HG03439 (cell line): ENCODE measurements around the gene AKIRIN1.
"Not testable (repeated sequence)": the region's sequence is repeated elsewhere in the genome, so short reads cannot be mapped to it uniquely, and the experiment has no call there.

Experiments
- ATAC-seq: cut with Tn5 transposase; IDR thresholded peaks from one replicate; pipeline ENCODE4 v1.9.1; 2021; ENCODE audit warnings: mild to moderate bottlenecking, moderate library complexity; ENCODE audit not compliant: unreplicated experiment

Gene AKIRIN1

DNA sequence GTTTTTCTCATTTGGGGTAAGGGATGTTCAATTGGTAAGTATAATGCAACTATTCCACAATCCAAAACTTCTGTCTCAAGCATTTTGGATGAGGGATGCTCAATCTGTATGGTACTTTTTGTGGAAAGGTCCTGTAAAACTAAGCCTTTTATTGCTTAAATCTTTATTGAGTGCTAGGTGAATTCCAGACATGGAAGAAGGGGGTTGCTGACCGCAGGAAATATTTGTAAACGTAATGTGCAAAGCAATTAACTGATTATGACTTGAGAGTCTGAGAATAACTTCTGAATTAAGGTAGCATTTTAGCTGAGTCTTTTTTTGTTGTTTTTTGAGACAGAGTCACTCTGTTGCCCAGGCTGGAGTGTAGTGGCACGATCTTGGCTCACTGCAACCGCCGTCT is 3.1 kb downstream of the AKIRIN1 start:
- no peak for ATAC-seq

DNA sequence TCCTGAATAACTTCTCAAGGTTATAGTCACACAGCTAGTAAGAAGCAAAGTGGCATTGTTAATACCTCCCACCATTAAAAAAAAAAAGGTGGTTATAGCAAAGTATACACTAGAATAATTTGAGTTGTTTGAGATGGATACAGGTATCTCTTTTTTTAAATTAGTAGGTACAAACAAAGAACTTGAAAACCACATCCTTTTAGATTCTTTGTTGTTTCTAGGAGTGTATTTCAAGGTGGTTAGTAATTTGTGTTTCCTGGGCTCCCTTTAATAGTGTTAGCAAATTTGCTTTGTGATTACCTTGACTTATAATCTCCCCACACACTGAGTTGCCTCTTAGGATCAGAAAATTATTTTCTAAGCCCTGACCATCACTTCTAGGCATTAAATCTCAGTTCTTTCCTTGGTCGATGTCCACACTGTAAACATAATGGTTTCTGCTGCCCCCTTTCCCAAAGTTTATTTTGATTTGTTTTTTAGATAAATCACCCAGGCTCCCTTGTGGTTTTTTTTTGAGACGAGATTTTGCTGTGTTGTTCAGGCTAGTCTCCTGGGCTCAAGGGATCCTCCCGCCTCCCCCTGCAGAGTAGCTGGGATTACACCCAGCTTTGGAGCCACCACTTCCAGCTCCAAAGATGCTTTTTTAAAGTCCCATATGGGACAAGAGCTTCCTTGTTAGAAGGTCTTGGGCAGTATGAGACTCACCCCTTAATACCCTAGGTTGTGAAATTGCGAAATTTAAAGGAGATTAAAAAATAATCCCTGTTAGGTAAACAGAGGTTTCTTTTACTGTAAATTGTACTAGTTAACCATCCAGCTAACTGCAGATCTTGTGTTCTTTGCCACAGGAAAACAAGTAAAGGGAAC is 6.2 kb downstream of the AKIRIN1 start:
- no peak for ATAC-seq

DNA sequence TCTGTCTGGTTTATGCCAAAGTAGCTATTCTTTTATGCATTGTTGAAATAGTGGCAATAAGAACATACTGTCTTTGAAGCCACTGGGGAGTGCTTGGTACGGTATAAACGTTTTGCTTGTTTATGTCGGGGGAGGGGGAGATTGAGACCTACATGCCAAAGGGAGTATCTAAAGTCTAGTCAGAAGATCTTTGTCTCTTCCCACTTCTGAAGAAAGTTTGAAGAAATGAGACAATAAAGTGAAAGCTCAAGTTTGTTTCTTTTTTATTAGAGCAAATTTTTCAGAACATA is 6.8 kb downstream of the AKIRIN1 start:
- no peak for ATAC-seq

DNA sequence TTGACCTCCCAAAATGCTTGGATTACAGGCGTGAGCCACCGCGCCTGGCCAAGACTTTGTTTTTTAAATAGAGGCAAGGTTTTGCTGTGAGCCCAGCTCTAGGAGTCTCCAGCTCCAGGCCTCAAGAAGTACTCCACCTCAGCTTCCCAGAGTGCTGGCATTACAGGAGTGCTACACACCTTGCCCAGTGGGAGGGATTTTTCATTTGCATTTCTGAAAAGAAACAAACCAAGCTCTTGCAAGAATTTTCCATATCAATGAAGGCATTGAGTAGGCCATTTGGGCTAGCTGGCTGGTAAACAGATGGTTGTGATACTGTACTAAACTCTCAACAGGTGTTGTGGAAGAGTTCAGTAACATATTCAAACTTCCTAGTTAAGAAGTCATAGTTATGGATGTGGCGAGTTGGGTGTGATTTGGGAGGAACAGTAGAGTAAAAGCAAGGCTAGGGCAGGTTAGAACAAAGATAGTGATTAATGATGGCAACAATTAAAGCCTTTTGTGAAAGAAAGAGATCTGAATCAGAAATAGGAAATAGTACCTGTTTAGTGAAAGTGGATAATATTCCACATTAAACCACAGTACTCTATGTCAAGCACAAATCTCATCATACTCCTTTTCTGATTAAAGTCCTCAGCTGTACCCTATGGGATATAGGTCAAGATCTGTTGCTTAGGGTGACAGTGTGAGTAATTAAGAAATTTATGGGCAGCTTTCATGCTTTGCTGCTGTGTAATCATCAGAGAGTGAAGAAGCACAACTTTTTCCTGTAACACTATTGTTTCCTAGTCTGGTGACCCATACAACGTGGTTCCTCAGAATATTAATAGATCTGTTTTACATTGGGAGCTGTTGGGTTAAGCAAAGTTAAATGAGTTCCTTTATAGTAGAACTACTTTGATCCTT is 10.7 kb downstream of the AKIRIN1 start:
- ATAC-seq = no peak

DNA sequence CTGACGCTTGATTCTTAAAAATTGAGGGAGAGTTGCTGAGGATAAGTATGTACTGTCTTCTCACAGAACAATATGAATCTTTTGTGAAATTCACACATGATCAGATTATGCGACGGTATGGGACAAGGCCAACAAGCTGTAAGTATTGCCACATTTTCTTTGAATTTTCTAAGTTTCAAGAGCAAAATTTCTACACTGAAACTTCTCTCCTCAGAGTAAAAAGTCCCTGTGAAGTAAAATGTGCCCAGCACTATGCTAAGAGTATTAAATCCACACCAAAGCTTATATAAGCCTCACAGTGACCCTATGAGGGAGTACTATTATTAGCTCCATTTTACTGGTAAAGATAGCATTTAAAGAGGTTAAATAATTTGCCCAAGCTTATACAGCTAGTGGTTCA is 12.2 kb downstream of the AKIRIN1 start:
- no peak for ATAC-seq

DNA sequence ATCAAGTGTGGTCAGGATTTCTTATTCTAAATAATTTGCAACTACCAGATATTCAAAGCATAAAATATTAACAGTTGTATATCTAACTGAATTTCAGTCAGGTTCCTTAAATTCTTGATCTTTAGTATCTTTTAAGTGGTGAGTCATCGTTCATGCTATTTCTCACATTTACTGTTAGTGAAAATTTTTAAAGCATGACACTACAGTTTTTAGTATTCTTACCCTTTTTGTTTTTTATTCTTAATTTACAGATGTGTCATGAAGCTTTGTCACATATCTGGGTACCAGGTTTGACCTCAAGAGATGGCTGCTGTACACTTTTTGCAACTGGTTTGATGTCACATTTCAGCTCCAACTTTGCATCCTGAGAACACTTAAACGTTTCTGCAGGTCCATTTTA is 12.7 kb downstream of the AKIRIN1 start:
- no peak for ATAC-seq

DNA sequence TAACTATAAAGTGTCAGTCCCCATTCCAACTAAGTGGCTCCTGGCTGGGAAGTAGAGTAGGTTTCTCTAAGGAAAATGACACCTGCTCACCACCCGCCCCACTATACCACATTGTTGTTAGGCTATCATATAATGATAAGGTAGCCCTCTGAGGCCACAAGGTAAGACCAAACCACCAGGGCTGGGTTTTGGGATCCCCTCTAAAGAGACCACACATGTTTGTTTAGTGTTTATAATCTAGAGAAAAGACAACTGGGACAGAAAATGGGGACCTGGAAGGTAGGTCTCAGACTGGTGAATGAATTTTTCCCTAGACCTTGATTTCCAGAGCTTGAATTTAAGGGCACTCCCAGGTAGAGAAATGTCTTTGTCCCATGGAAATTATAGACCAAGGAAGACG is 15.2 kb downstream of the AKIRIN1 start:
- no peak for ATAC-seq

DNA sequence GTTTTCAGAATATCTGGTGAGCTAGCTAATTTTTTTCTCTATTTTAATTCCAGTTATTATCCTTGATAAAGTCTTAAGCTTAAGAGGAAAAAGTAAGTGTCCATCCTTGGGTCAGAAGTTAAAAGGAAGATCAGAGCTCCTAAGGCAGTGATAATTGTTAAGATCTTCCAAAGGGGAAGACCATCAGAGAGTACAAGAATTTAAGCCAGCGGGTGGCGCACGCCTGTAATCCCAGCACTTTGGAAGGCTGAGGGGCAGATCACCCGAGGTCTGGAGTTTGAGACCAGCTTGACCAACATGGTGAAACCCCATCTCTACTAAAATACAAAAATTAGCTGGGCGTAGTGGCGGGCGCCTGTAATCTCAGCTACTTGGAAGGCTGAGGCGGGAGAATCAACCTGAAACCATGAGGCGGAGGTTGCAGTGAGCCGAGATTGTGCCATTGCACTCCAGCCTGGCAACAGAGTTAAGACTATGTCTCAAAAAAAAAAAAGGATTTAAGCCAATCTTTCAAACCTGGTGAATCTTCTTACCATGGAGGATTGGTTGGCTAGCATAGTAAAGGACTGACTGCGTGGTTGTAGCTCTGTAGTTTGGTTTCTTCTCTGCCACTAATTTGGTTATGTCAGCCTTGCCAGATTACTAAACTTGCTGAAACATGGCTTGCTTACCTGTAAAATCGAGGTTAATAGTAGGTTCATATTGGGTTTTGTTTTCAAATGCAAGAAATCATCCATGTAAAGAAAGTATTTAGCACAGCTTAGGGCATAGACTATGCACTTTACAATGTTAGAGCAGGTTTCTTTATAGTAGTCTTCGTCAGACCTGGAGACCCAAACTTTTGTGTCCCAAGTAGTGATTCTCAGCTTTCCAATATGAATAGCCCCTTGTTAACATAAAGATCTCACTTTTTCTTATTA is 15.9 kb downstream of the AKIRIN1 start:
- ATAC-seq = no peak

DNA sequence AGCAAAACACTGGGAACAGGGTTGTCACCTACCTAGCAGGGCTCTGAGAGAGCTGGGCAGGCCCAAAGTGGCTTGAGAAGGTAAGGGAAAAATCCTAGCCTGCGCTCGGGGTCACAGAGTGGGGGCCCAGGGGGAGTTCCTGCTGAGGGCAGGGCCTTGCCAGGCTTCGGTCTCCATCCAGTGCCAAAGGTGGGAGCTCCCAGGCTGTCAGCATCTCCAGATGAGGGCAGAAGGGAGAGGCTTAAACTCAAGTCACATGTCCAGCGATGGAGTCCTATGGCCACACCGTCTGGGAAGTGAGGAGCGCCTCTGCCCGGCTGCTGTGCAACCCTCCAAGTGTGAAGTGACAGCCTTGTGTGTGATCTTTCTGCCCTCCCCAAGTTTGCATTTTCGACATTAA is 23.9 kb downstream of the AKIRIN1 start:
- not testable (repeated sequence) for ATAC-seq

DNA sequence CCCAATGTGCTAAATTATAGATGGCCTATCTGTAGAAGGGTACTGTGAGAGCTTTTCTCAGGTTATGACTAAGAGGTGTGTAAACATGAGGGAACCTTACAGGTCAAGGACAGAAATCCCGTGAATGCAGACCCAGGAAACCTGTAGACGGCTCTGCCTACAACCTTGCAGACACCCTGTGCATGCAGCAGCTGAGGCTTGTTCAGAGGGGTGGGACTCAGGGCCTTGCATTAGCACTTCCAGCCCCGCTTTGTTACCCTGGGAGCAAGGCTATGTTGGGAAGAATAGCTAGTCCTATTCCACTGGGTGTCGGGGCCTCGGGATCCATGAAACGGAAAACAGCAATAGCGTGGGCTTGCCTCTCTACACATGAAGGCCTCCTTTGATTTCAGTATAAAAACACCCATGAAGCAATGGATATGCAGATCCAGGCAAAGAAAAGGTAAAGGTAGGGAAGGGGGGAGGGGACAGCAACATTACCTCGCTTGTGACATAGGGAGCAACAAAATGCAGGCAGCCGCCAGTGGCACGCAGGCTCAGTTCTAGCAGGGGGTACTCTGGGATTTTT is 25.6 kb downstream of the AKIRIN1 start:
- ATAC-seq = no peak

DNA sequence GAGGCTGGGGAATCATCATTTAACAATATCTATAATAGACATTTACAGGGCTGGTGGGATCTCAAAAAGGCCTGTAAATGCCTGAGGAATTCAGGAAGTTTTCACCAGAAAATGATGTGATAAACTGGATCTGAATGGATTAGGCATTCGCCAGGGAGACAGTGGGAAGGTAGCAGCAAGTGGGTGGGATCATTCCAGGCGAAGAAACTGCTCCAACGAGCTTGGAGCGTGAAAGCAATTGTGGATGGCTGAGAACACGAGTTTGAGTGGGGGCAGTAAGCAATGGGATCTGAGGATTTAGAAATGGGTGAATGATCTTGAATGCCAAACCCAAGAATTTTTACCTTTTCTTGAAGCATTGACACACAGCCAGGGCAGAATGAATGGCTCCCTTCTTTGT is 26.2 kb downstream of the AKIRIN1 start:
- ATAC-seq = no peak

DNA sequence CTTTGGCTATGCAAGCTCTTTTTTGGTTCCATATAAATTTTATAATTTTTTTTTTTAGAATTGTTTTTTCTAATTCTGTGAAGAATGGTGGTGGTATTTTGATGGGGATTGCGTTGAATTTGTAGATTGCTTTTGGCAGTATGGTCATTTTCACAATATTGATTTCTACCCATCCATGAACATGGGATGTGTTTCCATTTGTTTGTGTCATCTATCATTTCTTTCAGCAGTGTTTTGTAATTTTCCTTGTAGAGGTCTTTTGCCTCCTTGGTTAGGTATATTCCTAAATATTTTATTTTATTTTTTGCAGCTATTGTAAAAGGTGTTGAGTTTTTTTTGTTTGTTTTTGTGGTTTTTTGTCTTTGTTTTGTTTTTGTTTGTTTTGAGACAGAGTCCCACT is 29.4 kb downstream of the AKIRIN1 start:
- not testable (repeated sequence) for ATAC-seq

DNA sequence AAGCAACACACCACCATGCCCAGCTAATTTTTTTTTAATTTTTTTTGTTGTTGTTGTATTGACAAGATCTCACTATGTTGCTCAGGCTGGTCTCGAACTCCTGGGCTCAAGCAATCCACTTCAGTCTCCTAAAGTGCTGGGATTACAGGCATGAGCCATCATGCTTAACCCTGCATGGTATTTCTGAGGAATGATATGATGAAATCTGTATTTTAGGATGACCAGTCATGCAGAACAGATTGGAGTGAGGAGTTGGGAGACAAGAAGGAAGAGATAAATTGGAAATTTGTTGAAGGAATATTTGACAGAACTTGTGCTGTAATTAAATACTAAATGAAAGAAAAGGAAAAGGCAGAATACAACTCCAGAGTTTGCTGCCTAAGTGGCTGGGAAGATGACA is 30.4 kb downstream of the AKIRIN1 start:
- ATAC-seq = no peak

DNA sequence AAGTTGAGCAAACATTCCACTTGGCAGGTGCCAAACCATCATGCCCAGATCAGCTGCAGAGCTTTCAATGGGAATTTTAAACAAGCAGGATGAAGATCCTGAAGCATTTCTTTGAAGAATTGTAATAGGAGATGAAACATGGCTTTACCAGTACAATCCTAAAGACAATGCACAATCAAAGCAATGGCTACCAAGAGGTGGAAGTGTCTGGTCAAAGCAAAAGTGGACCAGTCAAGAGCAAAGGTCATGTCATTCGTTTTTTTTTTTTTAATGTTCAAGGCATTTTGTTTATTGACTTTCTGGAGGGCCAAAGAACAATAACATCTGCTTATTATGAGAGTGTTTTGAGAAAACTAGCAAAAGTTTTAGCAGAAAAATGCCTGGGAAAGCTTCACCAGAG is 32.1 kb downstream of the AKIRIN1 start:
- no peak for ATAC-seq

DNA sequence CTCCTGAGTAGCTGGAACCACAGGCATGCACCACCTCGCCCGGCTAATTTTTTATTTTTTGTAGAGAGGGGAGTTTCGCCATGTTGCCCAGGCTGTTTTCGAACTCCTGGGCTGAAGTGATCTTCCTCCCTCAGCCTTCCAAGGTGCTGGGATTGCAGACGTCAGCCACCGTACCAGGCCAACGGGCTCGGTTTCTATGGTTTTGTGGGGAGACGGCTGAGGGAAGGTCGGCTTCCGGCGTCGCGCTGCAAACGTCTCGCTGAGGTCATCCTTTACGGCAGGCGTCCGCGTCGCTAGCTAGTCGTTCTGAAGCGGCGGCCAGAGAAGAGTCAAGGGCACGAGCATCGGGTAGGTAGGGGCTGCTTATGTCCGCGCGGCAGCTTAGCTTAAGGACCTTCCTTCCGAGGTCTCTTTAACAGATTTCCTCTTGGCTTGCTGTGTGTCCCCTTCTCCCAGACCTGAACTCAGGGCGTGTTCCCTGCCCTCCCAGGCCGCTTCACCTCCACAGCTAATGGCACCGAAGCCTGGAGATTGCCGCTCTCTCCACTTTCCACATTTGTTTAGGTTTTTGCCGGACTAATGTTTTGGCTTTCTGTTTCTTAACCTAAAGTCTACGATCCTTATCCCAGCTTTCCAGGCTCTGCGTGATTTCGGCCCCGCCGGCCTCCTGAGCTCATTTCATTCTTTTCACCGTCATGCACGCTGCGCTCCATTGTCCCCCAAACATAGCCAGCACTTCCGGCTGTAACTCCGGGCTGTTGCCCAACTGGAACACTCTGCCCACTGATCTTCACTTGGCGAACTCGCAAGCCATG is 35.2 kb downstream of the AKIRIN1 start, which contains the start of gene NDUFS5:
Gene NDUFS5 (plus strand): TSS at position 300 of the 815 bp plus-strand sequence. CDS start 2,375 bp downstream, outside the sequence.
- ATAC-seq = peak; percentile 80

DNA sequence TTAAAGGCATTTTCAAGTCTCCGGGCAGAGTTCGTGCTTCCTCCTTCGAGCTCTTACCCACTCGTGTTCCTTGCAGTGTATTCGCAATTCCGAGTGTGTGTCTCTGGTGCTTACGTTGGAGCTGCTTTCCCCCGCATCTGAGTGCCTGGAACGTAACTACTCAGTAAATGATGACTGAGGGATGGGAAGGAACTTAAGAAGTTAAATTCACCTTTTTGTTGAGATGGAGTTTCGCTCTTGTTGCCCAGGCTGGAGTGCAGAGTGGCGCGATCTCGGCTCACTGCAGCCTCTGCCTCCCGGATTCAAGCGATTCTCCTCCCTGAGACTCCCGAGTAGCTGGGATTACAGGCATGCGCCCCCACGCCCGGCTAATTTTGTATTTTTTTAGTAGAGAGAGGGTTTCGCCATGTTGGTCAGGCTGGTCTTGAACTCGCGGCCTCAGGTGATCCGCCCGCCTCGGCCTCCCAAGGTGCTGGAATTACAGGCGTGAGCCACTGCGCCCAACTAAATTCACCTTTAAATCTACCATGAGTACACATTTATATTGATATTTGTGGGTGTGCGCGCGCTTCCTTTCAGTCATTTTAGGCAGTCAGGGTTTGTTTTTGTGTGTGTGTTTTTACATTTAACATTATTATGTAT is 35.9 kb downstream of the AKIRIN1 start:
- ATAC-seq = no peak

DNA sequence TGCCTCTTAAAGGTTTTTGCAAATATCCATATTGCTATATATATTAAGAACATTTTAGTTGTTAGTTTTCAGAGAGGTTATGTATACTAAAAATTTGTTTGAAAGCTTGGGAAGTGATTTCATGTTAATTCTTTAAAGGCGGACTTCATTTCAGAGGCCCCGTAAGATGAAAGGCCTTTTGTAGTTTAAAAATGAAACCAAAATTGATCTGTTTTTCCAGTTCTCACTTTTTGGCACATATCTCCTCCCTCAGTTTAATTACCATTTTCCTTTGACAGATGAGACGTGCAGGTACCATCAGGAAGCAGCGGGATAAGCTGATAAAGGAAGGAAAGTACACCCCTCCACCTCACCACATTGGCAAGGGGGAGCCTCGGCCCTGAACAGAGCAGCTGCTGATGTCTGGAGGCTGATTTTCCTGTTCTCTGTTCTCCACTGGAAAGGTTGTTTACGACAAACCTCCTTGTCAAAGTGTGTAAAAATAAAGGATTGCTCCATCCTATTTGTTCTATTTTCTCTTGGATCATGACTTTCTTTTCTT is 43.1 kb downstream of the AKIRIN1 start:
- no peak for ATAC-seq

DNA sequence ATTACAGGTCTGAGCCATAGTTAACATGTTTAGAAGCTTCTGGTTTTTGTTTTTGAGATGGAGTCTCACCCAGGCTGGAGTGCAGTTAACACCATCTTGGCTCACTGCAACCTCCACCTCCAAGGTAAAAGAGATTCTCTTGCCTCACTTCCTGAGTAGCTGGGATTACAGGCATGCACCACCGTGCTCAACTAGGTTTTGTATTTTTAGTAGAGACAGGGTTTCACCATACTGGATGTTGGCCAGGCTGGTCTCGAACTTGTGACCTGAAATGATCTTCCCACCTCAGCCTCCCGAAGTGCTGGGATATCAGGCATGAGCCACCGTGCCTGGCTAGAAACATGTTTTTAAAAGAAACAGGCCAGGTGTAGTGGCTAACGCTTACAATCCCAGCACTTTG is 45.6 kb downstream of the AKIRIN1 start:
- no peak for ATAC-seq

DNA sequence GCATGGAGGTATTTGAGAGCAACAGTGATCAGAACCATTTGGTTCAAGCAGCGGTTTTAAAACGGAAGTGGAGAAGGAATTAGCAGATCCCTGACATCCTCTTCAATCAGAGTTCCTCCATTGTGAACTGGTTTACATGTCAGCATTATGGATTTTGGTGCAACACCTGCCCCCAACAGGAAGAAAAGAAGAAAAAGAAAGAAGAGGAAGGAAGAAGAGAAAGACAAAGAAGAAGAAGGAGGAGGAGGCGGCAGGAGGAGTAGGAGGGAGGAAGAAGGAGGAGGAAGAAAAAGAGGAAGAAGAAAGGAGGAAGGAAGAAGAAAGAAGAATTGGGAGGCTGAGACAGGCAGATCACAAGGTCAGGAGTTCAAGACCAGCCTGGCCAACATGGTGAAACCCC is 52.4 kb downstream of the AKIRIN1 start:
- ATAC-seq = no peak
